Testis (tissue), 5 donors: ENCODE measurements around the gene ACSS2. TPM values are rescaled to one million over a fixed set of nuclear protein-coding genes. Genes with fewer than 3 reads are reported as not detected.
A peak's percentile ranks its signal among the peaks of the same experiment; 100 is the strongest.

Experiments used
- DNase-seq: peaks from one replicate; pipeline ENCODE4 v3.0.0-alpha.2; 2019
- H3K27ac ChIP-seq, 2 donors: fragments of 200-600 bp; sonication (generic); one replicate each; pipeline ENCODE4 v1.5.1; 2019
- H3K27me3 ChIP-seq: fragments of 200-600 bp; sonication (generic); one replicate; pipeline ENCODE4 v1.5.1; 2019
- H3K36me3 ChIP-seq: fragments of 200-600 bp; sonication (generic); one replicate; pipeline ENCODE4 v1.5.1; 2017; ENCODE audit warnings: low read depth; ENCODE audit errors: missing control alignments
- H3K4me1 ChIP-seq: fragments of 200-600 bp; sonication (generic); one replicate; pipeline ENCODE4 v1.5.1; 2019
- H3K4me3 ChIP-seq, 2 donors: fragments of 200-600 bp; sonication (generic); one replicate each; pipeline ENCODE4 v1.5.1; 2017 to 2019
- H3K9me3 ChIP-seq: fragments of 200-600 bp; sonication (generic); one replicate; pipeline ENCODE4 v1.5.1; 2017
- POLR2A ChIP-seq: fragments of 450-650 bp; IDR thresholded peaks from one replicate; pipeline ENCODE4 v1.6.1; 2017; ENCODE audit warnings: antibody characterized with exemption, mild to moderate bottlenecking, moderate library complexity
- WGBS, 2 donors: methylation state at CpG; one replicate each; pipeline ENCODE4 v1.1.5; 2018; 5-methylcytosine and 5-hydroxymethylcytosine counted together
- intact Hi-C: fragments of 100-400 bp; cut with DNase I; formaldehyde crosslinking; loops from one replicate; pipeline ENCODE4 v1.15.1; 2023; ENCODE audit warnings: low total_unique reads
- long read RNA-seq, 2 donors: transcript quantifications; one replicate each; lab custom pipeline, GENCODE V29; 2026
- polyA plus RNA-seq: library from polyadenylated mRNA; stranded (reverse); fragments of 350-450 nt; fragmentation: Illumina TruSeq; extraction: RNeasy Lipid Tissue Mini Kit (QIAGEN cat#74804); gene quantifications from one replicate; pipeline ENCODE4 v1.2.3, GENCODE V29; 2014; ENCODE audit warnings: low read depth, low replicate concordance; ENCODE audit not compliant: insufficient read depth
- total RNA-seq, 2 donors: library from RNA; depleted of rRNA; stranded (reverse); fragments of >200 nt; gene quantifications; one replicate each; pipeline ENCODE4 v1.2.3, GENCODE V29; 2016
- TF ChIP-seq, protein P1 (sequence below), 3 experiments: fragments of 450-650 bp in 2 of 3; fragments of 200-600 bp in 1 of 3; sonication (generic) in 1 of 3; IDR thresholded peaks; one replicate each; pipeline ENCODE4 v1.5.1; 2016 to 2019; ENCODE audit warnings: antibody characterized with exemption in 3 of 3, mild to moderate bottlenecking in 2 of 3, moderate library complexity in 1 of 3

Gene ACSS2, protein sequence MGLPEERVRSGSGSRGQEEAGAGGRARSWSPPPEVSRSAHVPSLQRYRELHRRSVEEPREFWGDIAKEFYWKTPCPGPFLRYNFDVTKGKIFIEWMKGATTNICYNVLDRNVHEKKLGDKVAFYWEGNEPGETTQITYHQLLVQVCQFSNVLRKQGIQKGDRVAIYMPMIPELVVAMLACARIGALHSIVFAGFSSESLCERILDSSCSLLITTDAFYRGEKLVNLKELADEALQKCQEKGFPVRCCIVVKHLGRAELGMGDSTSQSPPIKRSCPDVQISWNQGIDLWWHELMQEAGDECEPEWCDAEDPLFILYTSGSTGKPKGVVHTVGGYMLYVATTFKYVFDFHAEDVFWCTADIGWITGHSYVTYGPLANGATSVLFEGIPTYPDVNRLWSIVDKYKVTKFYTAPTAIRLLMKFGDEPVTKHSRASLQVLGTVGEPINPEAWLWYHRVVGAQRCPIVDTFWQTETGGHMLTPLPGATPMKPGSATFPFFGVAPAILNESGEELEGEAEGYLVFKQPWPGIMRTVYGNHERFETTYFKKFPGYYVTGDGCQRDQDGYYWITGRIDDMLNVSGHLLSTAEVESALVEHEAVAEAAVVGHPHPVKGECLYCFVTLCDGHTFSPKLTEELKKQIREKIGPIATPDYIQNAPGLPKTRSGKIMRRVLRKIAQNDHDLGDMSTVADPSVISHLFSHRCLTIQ
- total RNA-seq (10 to 100 TPM; 58.2 to 63.7 TPM), polyA plus RNA-seq (39.7 TPM)
- long read RNA-seq, donor 1, transcript ACSS2-202 (18 exons, 3,065 nt): major isoform, 17 of 21 reads
- long read RNA-seq, donor 1, partial matches to known transcripts: 0 of 21 reads
- long read RNA-seq, donor 1, other reads (novel, unspliced or antisense): 0 of 21 reads
- long read RNA-seq, donor 2, transcript ACSS2-202 (18 exons, 3,065 nt): major isoform, 16 of 24 reads
- long read RNA-seq, donor 2, partial matches to known transcripts: 0 of 24 reads
- long read RNA-seq, donor 2, other reads (novel, unspliced or antisense): 6 of 24 reads

DNA sequence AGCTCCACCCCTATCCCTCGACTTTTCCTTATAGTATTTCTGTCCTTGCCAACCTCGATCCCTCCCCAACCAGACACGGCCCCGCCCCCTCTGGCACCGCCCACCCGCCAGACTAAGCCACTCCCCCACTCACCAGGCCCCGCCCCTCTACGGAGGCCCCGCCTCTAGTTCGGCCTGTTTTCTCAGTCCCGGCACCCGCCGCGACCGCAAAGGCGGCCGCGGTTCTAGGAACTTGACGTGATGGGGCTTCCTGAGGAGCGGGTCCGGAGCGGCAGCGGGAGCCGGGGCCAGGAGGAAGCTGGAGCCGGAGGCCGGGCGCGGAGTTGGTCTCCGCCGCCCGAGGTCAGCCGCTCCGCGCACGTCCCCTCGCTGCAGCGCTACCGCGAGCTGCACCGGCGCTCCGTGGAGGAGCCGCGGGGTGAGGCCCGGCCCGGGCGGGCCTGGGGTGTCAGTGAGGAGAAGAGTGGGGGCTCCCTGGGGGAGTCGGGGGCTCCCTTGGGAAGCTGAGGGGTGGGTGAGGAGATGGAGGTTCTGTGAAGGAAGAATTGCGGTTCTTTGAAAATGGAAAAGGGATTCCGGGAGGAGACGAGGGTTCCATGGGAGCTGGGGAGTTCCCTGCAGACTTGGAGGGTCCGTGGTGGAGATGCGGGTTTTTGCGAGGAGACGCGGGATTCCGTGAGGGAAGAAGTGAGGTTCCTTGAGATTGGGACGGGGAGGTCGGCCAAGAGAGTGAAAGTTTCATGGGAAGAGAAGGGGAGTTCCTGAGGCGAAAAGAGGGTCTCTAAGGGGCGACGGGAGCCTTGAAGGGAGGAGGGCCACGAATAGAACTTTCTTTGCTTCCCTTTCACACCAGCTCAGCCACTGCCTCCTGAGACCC is at the start of gene ACSS2:
TSS of gene ACSS2 (plus strand) at position 207 of the 877 bp plus-strand sequence. CDS start at position 241, 34 bp downstream.
- Histone ChIP-seq H3K4me1 (peaks cover 22% of the 10 kb centered on the region), H3K4me3 (peak within 1 kb of the TSS; percentile 81 to 95), H3K9me3 (no peaks in the 10 kb centered on the region), H3K36me3 (no peaks in the 10 kb centered on the region), H3K27me3 (no peaks in the 10 kb centered on the region), H3K27ac (peak within 1 kb of the TSS; percentile 77 to 88)
- no peak for TF ChIP-seq POLR2A
- TF ChIP-seq, protein P1, sequence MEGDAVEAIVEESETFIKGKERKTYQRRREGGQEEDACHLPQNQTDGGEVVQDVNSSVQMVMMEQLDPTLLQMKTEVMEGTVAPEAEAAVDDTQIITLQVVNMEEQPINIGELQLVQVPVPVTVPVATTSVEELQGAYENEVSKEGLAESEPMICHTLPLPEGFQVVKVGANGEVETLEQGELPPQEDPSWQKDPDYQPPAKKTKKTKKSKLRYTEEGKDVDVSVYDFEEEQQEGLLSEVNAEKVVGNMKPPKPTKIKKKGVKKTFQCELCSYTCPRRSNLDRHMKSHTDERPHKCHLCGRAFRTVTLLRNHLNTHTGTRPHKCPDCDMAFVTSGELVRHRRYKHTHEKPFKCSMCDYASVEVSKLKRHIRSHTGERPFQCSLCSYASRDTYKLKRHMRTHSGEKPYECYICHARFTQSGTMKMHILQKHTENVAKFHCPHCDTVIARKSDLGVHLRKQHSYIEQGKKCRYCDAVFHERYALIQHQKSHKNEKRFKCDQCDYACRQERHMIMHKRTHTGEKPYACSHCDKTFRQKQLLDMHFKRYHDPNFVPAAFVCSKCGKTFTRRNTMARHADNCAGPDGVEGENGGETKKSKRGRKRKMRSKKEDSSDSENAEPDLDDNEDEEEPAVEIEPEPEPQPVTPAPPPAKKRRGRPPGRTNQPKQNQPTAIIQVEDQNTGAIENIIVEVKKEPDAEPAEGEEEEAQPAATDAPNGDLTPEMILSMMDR (IDR thresholded peaks at IDR 0.05): no peak
- WGBS, 2 donors: 0 to 1% methylated on average over 22 to 63 of the region's 63 CpGs
- DNase-seq: peak; percentile 99
- intact Hi-C loops: no loop called here

DNA sequence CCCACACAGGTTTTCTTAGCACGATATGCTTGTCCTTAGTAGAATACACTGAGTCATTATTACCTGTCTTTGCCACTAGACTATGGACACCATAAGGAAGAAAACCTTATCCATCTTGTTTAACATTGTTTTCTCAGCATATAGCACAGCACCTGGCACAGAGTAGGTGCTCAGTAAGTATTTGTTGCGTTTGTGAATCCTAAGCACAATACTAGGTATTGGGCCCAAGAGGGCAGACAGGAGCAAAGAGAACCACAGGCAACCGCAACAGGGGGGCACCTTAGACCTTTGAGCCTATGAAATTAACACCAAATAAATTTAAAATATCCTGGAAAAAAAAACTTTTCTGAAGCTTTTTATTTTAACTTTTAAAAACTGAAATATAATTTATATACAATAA is 47.2 kb upstream of the ACSS2 start:
- H3K27me3 ChIP-seq: no peaks in the 10 kb centered on the region
- no peak for DNase-seq
- WGBS, 2 donors: 77% methylated on average over 3 of the region's 3 CpGs
- no peak overlapping the region for H3K4me3 ChIP-seq
- no peaks in the 10 kb centered on the region for H3K9me3 ChIP-seq
- intact Hi-C loops: no loop called here
- H3K27ac ChIP-seq: no peak overlapping the region
- H3K4me1 ChIP-seq: peaks cover 3% of the 10 kb centered on the region
- TF ChIP-seq, protein P1 (IDR thresholded peaks at IDR 0.05): no peak
- no peak for TF ChIP-seq POLR2A
- no peaks in the 10 kb centered on the region for H3K36me3 ChIP-seq

DNA sequence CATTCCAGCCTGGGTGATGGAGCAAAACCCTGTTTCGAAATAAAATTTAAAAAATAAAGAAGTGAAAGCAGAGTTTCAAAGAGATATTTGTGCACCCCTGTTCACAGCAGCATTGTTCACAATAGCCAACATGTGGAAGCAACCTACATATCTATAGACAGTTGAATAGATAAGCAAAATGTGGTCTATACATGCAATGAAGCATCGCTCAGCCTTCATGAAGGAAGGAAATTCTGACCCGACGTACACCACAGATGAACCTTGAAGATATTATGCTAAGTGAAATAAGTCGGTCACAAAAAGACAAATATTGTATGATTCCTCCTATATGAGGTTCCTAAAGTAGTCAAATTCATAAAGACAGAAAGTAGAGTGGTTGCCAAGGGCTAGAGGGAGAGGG is 44.5 kb upstream of the ACSS2 start:
- Histone ChIP-seq H3K27me3 (no peaks in the 10 kb centered on the region), H3K4me3 (no peak overlapping the region), H3K4me1 (no peaks in the 10 kb centered on the region), H3K36me3 (no peaks in the 10 kb centered on the region), H3K27ac (no peak overlapping the region), H3K9me3 (no peaks in the 10 kb centered on the region)
- TF ChIP-seq, protein P1 (IDR thresholded peaks at IDR 0.05): no peak
- no peak for TF ChIP-seq POLR2A
- DNase-seq: no peak
- 80 to 85% methylated on average over 5 of the region's 5 CpGs for WGBS, 2 donors
- intact Hi-C loops: no loop called here

DNA sequence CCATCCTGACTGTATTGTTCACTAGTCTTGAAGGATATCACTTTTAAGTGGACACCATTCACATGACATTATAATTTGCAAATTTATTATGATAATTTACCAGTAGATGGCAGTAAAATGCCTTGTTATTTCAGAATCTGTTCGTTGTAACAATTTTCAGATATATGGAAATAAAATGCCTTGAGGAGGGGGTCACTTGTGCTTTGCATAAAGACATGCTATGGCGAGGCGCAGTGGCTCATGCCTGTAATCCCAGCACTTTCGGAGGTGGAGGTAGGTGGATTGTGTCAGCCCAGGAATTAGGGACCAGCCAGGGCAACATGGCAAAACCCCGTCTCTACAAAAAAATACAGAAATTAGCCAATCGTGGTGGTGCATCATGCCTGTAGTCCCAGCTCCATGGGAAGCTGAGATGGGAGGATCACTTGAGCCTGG is 41.9 kb upstream of the ACSS2 start:
- DNase-seq: no peak

More for the DNA sequence above, 41.9 kb upstream of the ACSS2 start:
- no peaks in the 10 kb centered on the region for H3K27me3 ChIP-seq
- no peak for TF ChIP-seq POLR2A
- TF ChIP-seq, protein P1 (IDR thresholded peaks at IDR 0.05): peak in 1 of 3 experiments; percentile 44
- no peaks in the 10 kb centered on the region for H3K9me3 ChIP-seq
- WGBS, 2 donors: 46 to 59% methylated on average over 6 of the region's 6 CpGs
- intact Hi-C loops: no loop called here
- H3K27ac ChIP-seq: no peak overlapping the region
- no peak overlapping the region for H3K4me3 ChIP-seq
- H3K36me3 ChIP-seq: no peaks in the 10 kb centered on the region
- no peaks in the 10 kb centered on the region for H3K4me1 ChIP-seq
